NB4 (cell line): ENCODE results near the gene ATXN7L1.

ENCODE experiments used
- CTCF ChIP-seq: IDR thresholded peaks from one replicate; pipeline ENCODE4 v1.5.1; 2012; ENCODE audit warnings: low read depth, low read length
- MYC ChIP-seq: IDR thresholded peaks from 2 replicates; pipeline ENCODE4 v1.6.1; 2011; ENCODE audit warnings: low read depth, low read length
- POLR2A ChIP-seq: IDR thresholded peaks from 2 replicates; pipeline ENCODE4 v1.6.1; 2011; ENCODE audit warnings: mild to moderate bottlenecking; ENCODE audit not compliant: insufficient read length; ENCODE audit errors: extremely low read depth

GRCh38 chr7:105711726-105712402 lies 164.5 kb downstream of the ATXN7L1 start:
- no peak for TF ChIP-seq CTCF
- TF ChIP-seq POLR2A: no peak
- no peak for TF ChIP-seq MYC
